ENCODE data around the gene DMBX1. TPM values are rescaled to one million over a fixed set of nuclear protein-coding genes. Genes with fewer than 3 reads are reported as not detected.

The DMBX1 gene
- total RNA-seq, 2 donors from 2014 or later: 5.7 to 16.6 TPM

DNA sequence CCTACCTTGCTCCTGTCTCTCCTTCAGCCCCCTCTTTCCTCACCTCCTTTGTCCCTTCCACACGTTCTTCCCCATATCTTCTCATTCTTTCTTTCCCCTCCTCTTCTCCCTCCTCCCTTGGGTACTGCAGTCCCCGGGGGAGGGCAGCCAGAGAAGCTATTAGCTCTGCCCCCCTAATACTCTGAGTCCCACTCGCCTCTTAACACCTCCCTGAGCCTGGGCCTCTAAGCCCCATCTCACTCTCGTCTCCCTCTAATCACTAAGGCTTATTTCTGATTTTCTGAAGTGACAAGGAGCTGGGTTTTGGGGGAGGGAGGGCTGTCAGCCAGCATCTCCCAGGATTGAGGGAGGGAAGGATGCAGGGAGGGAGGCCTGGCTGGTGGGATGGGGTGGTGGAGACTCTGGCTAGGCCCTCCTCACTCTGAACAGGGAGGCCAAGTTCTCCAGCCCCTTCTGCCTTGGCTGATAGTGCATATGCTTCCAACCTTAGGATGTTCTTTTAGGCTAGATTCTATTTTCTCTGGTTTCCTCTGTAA, 25.6 kb upstream of the DMBX1 start:
- Histone ChIP-seq H3K27me3 (ENCODE audit: control insufficient read depth, insufficient read depth, low read length, poor library complexity, severe bottlenecking) (peaks cover 79% of the 10 kb centered on the region), H3K9ac (ENCODE audit: extremely low read depth, low read length, poor library complexity, severe bottlenecking) (no peak overlapping the region), H3K36me3 (ENCODE audit: control insufficient read depth, insufficient read depth, low read length) (no peaks in the 10 kb centered on the region), H3K4me3 (ENCODE audit: low read length) (no peak overlapping the region), H3K4me1 (ENCODE audit: control insufficient read depth, insufficient read depth, low read length) (peaks cover 26% of the 10 kb centered on the region), H3K27ac (ENCODE audit: low read depth, low read length) (no peak overlapping the region), H3K9me3 (ENCODE audit: control insufficient read depth, low read length) (no peaks in the 10 kb centered on the region)
- H3K9me3 Mint-ChIP-seq: peaks cover 14% of the 10 kb centered on the region
- WGBS, 2 experiments (ENCODE audit: insufficient coverage in 1 of 2, insufficient read length in 1 of 2): 43 to 51% methylated on average over 2 to 4 of the region's 4 CpGs
- TF ChIP-seq, protein P1, sequence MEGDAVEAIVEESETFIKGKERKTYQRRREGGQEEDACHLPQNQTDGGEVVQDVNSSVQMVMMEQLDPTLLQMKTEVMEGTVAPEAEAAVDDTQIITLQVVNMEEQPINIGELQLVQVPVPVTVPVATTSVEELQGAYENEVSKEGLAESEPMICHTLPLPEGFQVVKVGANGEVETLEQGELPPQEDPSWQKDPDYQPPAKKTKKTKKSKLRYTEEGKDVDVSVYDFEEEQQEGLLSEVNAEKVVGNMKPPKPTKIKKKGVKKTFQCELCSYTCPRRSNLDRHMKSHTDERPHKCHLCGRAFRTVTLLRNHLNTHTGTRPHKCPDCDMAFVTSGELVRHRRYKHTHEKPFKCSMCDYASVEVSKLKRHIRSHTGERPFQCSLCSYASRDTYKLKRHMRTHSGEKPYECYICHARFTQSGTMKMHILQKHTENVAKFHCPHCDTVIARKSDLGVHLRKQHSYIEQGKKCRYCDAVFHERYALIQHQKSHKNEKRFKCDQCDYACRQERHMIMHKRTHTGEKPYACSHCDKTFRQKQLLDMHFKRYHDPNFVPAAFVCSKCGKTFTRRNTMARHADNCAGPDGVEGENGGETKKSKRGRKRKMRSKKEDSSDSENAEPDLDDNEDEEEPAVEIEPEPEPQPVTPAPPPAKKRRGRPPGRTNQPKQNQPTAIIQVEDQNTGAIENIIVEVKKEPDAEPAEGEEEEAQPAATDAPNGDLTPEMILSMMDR (conservative IDR thresholded peaks at IDR 0.05): no peak
- no peak overlapping the region for H3K4me3 Mint-ChIP-seq
- peaks cover 62% of the 10 kb centered on the region for H3K4me1 Mint-ChIP-seq
- H3K27ac Mint-ChIP-seq: no peak overlapping the region
- peaks cover 3% of the 10 kb centered on the region for H3K36me3 Mint-ChIP-seq (ENCODE audit: low read depth)
- no peak for DNase-seq
- peaks cover 93% of the 10 kb centered on the region for H3K27me3 Mint-ChIP-seq (ENCODE audit: insufficient read depth)

DNA sequence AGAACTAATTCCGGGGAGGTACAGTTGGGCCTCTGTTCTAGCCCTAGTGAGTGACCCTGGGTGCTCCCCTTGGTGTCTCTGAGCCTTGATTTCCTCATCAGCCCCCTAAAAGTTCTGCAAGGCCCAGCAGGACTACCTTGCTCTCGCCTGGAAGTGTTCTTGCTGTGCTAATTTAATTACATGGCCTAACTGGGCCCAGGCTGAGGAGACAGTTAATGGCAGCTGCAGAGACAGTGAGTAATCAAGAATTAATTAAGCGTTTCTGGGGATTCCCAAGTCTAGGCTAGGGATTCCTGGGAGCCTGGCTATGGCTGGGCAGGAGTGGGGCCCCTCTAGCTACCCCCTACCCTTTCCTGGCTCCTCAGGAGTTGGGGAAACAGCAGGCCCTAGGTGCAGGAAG, 24.7 kb upstream of the DMBX1 start:
- no peak overlapping the region for H3K27ac Mint-ChIP-seq
- peaks cover 93% of the 10 kb centered on the region for H3K27me3 Mint-ChIP-seq (ENCODE audit: insufficient read depth)
- no peak for DNase-seq
- Histone ChIP-seq H3K4me1 (ENCODE audit: control insufficient read depth, insufficient read depth, low read length) (peaks cover 26% of the 10 kb centered on the region), H3K27me3 (ENCODE audit: control insufficient read depth, insufficient read depth, low read length, poor library complexity, severe bottlenecking) (peaks cover 79% of the 10 kb centered on the region), H3K9me3 (ENCODE audit: control insufficient read depth, low read length) (no peaks in the 10 kb centered on the region), H3K27ac (ENCODE audit: low read depth, low read length) (no peak overlapping the region), H3K9ac (ENCODE audit: extremely low read depth, low read length, poor library complexity, severe bottlenecking) (no peak overlapping the region), H3K4me3 (ENCODE audit: low read length) (no peak overlapping the region), H3K36me3 (ENCODE audit: control insufficient read depth, insufficient read depth, low read length) (no peaks in the 10 kb centered on the region)
- TF ChIP-seq, protein P1 (conservative IDR thresholded peaks at IDR 0.05): no peak
- H3K4me3 Mint-ChIP-seq: no peak overlapping the region
- H3K9me3 Mint-ChIP-seq: peaks cover 14% of the 10 kb centered on the region
- whole genome bisulfite sequencing, 2 experiments (ENCODE audit: insufficient coverage in 1 of 2, insufficient read length in 1 of 2): 69 to 81% methylated on average over 2 to 3 of the region's 3 CpGs
- H3K4me1 Mint-ChIP-seq: peaks cover 56% of the 10 kb centered on the region
- peaks cover 3% of the 10 kb centered on the region for H3K36me3 Mint-ChIP-seq (ENCODE audit: low read depth)

DNA sequence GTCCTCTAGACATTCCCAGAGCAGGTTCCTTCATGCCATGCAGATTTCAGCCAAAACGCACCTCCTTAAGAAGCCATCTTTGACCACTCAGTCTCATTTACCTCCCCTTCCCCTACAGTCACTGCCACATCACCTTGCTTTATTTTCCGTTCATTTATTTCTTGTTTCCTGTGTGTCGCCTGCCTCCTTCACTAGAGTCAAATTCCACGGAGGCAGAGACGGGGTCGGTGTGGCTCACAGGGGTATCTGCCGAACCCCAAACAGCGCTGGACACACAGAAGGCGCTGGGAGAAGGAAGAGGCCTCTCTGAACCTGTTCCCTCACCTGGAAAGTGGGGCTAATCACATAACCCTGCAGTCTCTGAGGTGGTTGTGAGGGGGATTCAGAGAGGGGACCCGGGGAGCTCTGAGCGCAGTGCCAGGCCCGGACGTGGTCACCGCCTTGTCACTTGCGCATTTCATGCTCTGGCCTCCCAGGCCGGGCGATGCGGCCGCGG, 23.6 kb upstream of the DMBX1 start:
- H3K36me3 ChIP-seq (ENCODE audit: control insufficient read depth, insufficient read depth, low read length): no peaks in the 10 kb centered on the region
- H3K4me1 Mint-ChIP-seq: peaks cover 50% of the 10 kb centered on the region
- WGBS, 2 experiments (ENCODE audit: insufficient coverage in 1 of 2, insufficient read length in 1 of 2): 13 to 27% methylated on average over 15 to 20 of the region's 20 CpGs

More for the DNA sequence above, 23.6 kb upstream of the DMBX1 start:
- TF ChIP-seq, protein P1 (conservative IDR thresholded peaks at IDR 0.05): no peak
- peaks cover 14% of the 10 kb centered on the region for H3K9me3 Mint-ChIP-seq
- Histone ChIP-seq H3K4me3 (ENCODE audit: low read length) (peak overlapping the region; percentile 32), H3K27me3 (ENCODE audit: control insufficient read depth, insufficient read depth, low read length, poor library complexity, severe bottlenecking) (peaks cover 79% of the 10 kb centered on the region), H3K9me3 (ENCODE audit: control insufficient read depth, low read length) (no peaks in the 10 kb centered on the region), H3K27ac (ENCODE audit: low read depth, low read length) (no peak overlapping the region), H3K9ac (ENCODE audit: extremely low read depth, low read length, poor library complexity, severe bottlenecking) (no peak overlapping the region), H3K4me1 (ENCODE audit: control insufficient read depth, insufficient read depth, low read length) (peaks cover 22% of the 10 kb centered on the region)
- DNase-seq: no peak
- H3K27ac Mint-ChIP-seq: no peak overlapping the region
- H3K36me3 Mint-ChIP-seq (ENCODE audit: low read depth): peaks cover 3% of the 10 kb centered on the region
- peak overlapping the region; percentile 59 for H3K4me3 Mint-ChIP-seq
- H3K27me3 Mint-ChIP-seq (ENCODE audit: insufficient read depth): peaks cover 93% of the 10 kb centered on the region

Data from endodermal cell (in vitro differentiated cells).